ENCODE data around the gene MKKS. TPM values are rescaled to one million over a fixed set of nuclear protein-coding genes. Genes with fewer than 3 reads are reported as not detected.

Gene MKKS
- total and polyA plus RNA-seq, 2 donors from 2014 or later: 17.8 to 49.2 TPM

DNA sequence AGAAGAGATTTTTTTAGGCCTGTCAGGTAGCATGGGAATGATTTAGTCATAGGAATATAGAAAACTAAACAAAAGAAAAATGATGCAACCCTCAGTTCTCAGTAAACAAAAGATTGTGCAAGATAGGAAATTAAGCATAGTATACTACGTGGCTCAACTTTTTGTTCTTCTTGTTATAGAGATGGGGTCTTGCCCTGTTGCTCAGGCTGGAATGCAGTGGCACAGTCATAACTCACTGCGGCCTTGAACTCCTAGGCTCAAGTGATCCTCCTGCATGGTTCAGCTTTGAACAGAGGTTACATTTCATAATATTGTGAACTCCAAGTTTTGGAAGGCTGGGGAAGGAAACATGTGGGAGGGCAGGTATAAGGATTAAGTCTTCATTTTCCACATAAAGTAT is 29.6 kb upstream of the MKKS start:
- Histone ChIP-seq H3K4me1 (ENCODE audit: control insufficient read depth in 2 of 3, insufficient read depth in 2 of 3, low read depth in 1 of 3, low read length in 3 of 3) (no peaks in the 10 kb centered on the region), H3K27ac (ENCODE audit: low read depth in 2 of 2, low read length in 2 of 2) (no peak overlapping the region), H3K9ac (ENCODE audit: low read length in 3 of 3) (no peak overlapping the region), H3K4me3 (ENCODE audit: low read length in 3 of 3) (no peak overlapping the region), H3K36me3 (ENCODE audit: control insufficient read depth in 2 of 3, insufficient read depth in 3 of 3, low read length in 3 of 3) (no peaks in the 10 kb centered on the region), H3K9me3 (ENCODE audit: control insufficient read depth in 2 of 3, insufficient read depth in 1 of 3, low read length in 3 of 3) (no peaks in the 10 kb centered on the region), H3K27me3 (ENCODE audit: control insufficient read depth, insufficient read depth, low read length) (no peaks in the 10 kb centered on the region)
- TF ChIP-seq, protein P1, sequence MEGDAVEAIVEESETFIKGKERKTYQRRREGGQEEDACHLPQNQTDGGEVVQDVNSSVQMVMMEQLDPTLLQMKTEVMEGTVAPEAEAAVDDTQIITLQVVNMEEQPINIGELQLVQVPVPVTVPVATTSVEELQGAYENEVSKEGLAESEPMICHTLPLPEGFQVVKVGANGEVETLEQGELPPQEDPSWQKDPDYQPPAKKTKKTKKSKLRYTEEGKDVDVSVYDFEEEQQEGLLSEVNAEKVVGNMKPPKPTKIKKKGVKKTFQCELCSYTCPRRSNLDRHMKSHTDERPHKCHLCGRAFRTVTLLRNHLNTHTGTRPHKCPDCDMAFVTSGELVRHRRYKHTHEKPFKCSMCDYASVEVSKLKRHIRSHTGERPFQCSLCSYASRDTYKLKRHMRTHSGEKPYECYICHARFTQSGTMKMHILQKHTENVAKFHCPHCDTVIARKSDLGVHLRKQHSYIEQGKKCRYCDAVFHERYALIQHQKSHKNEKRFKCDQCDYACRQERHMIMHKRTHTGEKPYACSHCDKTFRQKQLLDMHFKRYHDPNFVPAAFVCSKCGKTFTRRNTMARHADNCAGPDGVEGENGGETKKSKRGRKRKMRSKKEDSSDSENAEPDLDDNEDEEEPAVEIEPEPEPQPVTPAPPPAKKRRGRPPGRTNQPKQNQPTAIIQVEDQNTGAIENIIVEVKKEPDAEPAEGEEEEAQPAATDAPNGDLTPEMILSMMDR (IDR thresholded peaks at IDR 0.05; ENCODE audit: borderline replicate concordance, extremely low read depth, insufficient read depth): no peak
- no peak for DNase-seq
- no peak for FAIRE-seq
- intact Hi-C loops (cut with DNase I): no loop called here

DNA sequence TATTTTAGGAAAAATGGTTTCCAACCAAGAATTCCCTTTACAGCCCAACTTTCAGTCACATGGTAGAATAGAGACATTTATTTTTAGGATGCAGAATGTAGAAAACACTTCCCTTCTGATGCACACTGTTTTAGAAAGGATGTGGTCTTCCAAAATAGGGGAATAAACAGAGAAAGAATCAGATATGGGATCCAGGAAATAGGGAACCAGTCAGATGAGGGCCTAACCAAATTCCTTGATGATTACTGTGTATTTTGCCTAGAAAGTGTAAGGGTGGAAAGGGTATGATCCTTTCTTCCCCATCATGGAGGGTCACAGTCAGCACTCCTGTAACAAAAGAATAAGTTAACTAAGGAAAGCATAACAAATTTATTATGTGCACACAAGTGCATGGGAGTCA is 28.5 kb upstream of the MKKS start:
- H3K27me3 ChIP-seq (ENCODE audit: control insufficient read depth, insufficient read depth, low read length): no peaks in the 10 kb centered on the region
- TF ChIP-seq, protein P1 (IDR thresholded peaks at IDR 0.05; ENCODE audit: borderline replicate concordance, extremely low read depth, insufficient read depth): no peak
- no peaks in the 10 kb centered on the region for H3K36me3 ChIP-seq (ENCODE audit: control insufficient read depth in 2 of 3, insufficient read depth in 3 of 3, low read length in 3 of 3)
- no peak overlapping the region for H3K4me3 ChIP-seq (ENCODE audit: low read length in 3 of 3)
- H3K27ac ChIP-seq (ENCODE audit: low read depth in 2 of 2, low read length in 2 of 2): no peak overlapping the region
- DNase-seq (no peak), FAIRE-seq (no peak)
- H3K4me1 ChIP-seq (ENCODE audit: control insufficient read depth in 2 of 3, insufficient read depth in 2 of 3, low read depth in 1 of 3, low read length in 3 of 3): no peaks in the 10 kb centered on the region
- no peak overlapping the region for H3K9ac ChIP-seq (ENCODE audit: low read length in 3 of 3)
- no peaks in the 10 kb centered on the region for H3K9me3 ChIP-seq (ENCODE audit: control insufficient read depth in 2 of 3, insufficient read depth in 1 of 3, low read length in 3 of 3)
- intact Hi-C loops (cut with DNase I): no loop called here

DNA sequence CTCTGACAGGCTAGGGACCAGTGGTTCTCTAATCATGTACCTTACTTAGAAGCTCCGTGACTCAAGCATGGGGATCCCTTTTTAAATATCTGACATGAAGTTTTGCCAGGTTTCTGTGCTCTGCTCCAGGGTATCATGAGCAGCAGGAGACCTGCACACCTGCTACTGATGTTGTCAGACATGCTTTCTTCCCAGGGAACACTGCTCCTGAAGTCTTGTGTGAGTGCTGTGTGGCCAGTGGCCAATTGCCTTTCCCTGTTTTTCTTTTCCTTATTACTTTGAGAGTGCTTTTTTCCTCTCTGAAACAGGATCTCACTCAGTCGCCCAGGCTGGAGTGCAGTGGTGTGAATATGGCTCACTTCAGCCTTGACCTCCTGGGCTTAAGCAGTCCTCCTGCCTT is 27.5 kb upstream of the MKKS start:
- H3K27me3 ChIP-seq (ENCODE audit: control insufficient read depth, insufficient read depth, low read length): no peaks in the 10 kb centered on the region
- no peak overlapping the region for H3K27ac ChIP-seq (ENCODE audit: low read depth in 2 of 2, low read length in 2 of 2)
- no peak overlapping the region for H3K9ac ChIP-seq (ENCODE audit: low read length in 3 of 3)
- FAIRE-seq (no peak), DNase-seq (no peak)
- TF ChIP-seq, protein P1 (IDR thresholded peaks at IDR 0.05; ENCODE audit: borderline replicate concordance, extremely low read depth, insufficient read depth): no peak
- no peaks in the 10 kb centered on the region for H3K9me3 ChIP-seq (ENCODE audit: control insufficient read depth in 2 of 3, insufficient read depth in 1 of 3, low read length in 3 of 3)
- H3K4me3 ChIP-seq (ENCODE audit: low read length in 3 of 3): no peak overlapping the region
- intact Hi-C loops (cut with DNase I): no loop called here
- no peaks in the 10 kb centered on the region for H3K4me1 ChIP-seq (ENCODE audit: control insufficient read depth in 2 of 3, insufficient read depth in 2 of 3, low read depth in 1 of 3, low read length in 3 of 3)
- no peaks in the 10 kb centered on the region for H3K36me3 ChIP-seq (ENCODE audit: control insufficient read depth in 2 of 3, insufficient read depth in 3 of 3, low read length in 3 of 3)

DNA sequence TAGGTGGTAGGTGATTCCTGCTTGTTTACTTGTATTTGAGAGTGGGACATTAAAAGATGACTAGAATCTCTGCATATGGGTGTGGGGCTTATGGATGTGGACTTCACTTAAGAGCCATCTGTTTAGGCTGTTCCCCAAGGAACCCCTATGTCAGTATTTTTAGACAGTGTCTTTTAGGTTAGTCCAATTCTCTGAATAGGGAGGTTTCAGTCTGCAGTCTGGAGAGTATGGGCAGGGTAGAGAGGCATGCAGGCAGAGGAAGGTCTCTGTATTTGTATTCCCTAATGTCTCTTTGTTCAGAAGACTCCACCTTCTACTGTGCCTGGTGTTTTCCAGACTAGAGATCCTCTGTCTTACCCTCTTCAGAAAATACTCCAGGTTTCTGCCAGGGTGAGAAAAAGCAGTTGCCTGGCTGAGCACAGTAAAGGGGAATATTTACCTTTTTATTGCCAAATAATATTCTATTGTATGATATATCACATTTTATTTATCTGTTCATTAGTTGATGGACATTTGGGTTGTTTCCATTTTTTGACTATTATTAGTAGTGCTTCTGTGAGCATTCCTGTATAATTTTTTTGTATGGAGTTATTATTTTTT is 20.2 kb upstream of the MKKS start:
- no peak overlapping the region for H3K9ac ChIP-seq (ENCODE audit: low read length in 3 of 3)
- H3K27ac ChIP-seq (ENCODE audit: low read depth in 2 of 2, low read length in 2 of 2): no peak overlapping the region
- TF ChIP-seq, protein P1 (IDR thresholded peaks at IDR 0.05; ENCODE audit: borderline replicate concordance, extremely low read depth, insufficient read depth): no peak
- no peaks in the 10 kb centered on the region for H3K9me3 ChIP-seq (ENCODE audit: control insufficient read depth in 2 of 3, insufficient read depth in 1 of 3, low read length in 3 of 3)
- H3K36me3 ChIP-seq (ENCODE audit: control insufficient read depth in 2 of 3, insufficient read depth in 3 of 3, low read length in 3 of 3): no peaks in the 10 kb centered on the region
- H3K4me1 ChIP-seq (ENCODE audit: control insufficient read depth in 2 of 3, insufficient read depth in 2 of 3, low read depth in 1 of 3, low read length in 3 of 3): no peaks in the 10 kb centered on the region
- FAIRE-seq: no peak
- DNase-seq: no peak
- intact Hi-C loops (cut with DNase I): no loop called here
- H3K27me3 ChIP-seq (ENCODE audit: control insufficient read depth, insufficient read depth, low read length): no peaks in the 10 kb centered on the region
- no peak overlapping the region for H3K4me3 ChIP-seq (ENCODE audit: low read length in 3 of 3)

All from kidney (tissue), 14 donors.